IgD-negative memory B cell (primary cell): Measurements from ENCODE around the gene EPHA7. TPM values are rescaled to one million over a fixed set of nuclear protein-coding genes. Genes with fewer than 3 reads are reported as not detected.

Experiments
- H3K27ac Mint-ChIP-seq, 3 donors: one replicate each; pipeline ENCODE4 v1.8.0; 2020 to 2022; ENCODE audit warnings: mild to moderate bottlenecking in 3 of 3, mixed read lengths in 3 of 3, moderate library complexity in 1 of 3
- H3K27me3 Mint-ChIP-seq: one replicate; pipeline ENCODE4 v1.8.0; 2021; ENCODE audit warnings: mixed read lengths
- H3K36me3 Mint-ChIP-seq: one replicate; pipeline ENCODE4 v1.8.0; 2020; ENCODE audit warnings: mild to moderate bottlenecking, mixed read lengths
- H3K4me1 Mint-ChIP-seq, 3 donors: one replicate each; pipeline ENCODE4 v1.8.0; 2020 to 2022; ENCODE audit warnings: mixed read lengths in 3 of 3, mild to moderate bottlenecking in 1 of 3
- H3K4me3 Mint-ChIP-seq, 4 donors: one replicate each; pipeline ENCODE4 v1.8.0; 2020 to 2022; ENCODE audit warnings: mild to moderate bottlenecking in 4 of 4, mixed read lengths in 4 of 4, moderate library complexity in 3 of 4
- H3K9me3 Mint-ChIP-seq, 3 donors: one replicate each; pipeline ENCODE4 v1.8.0; 2020 to 2021; ENCODE audit warnings: mixed read lengths in 3 of 3, mild to moderate bottlenecking in 1 of 3
- polyA plus RNA-seq: library from polyadenylated mRNA; unstranded; fragments of 300-500 nt; fragmentation: Illumina TruSeq; gene quantifications from one replicate; pipeline ENCODE4 v1.2.3, GENCODE V29; 2021

EPHA7 gene
- not detected for polyA plus RNA-seq

DNA sequence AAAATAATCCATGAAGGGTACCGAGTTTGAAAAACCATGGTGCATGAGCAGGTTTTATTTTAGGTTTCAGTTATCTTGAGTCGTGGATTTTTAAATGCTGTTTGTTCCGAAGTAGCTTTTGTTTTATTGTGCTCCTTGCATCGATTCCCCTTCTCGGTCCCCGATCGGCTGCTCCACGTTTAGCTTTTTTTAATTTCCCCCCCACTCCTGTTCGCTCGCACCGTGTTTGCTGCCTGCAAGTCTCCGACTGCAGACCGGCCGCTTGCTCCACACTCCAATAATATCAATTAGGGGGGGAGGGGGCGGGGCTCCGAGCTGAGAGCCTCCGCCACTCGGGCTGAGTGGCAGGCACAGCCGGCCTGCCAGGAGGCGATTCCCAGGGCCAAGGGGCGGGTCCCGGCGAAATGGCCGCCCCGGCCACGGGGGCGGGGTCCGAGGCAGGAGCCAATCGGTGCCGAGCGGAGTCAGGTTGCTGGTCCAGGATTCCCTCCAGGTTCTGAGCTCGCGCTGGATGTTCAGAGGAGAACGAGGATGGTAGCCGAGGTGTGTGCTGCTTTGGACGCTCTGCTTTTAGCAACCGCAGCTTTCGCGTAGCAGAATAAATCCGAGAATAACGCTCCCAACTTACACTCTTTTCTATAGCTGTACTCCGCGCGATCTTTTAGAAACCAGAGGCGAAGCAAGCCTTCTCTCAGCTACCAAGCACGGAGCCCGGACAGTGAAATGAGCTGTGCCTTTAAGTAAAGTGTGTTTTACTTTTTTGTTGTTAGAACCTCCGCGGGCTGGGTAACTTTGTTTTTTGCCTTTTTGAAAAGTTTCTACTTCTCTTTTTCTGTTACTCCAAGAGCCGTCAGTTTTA is at the start of gene EPHA7:
Gene EPHA7 (minus strand): TSS at position 256 of the 859 bp plus-strand sequence. CDS start 218 bp downstream, at position 38.
- Mint-ChIP-seq H3K4me1 (peaks cover 6 to 13% (median 9%) of the 10 kb centered on the region in 3 donors), H3K27ac (no peak within 1 kb of the TSS), H3K27me3 (peaks cover 38% of the 10 kb centered on the region), H3K36me3 (peaks cover 4% of the 10 kb centered on the region), H3K9me3 (peaks cover 0 to 3% (median 0%) of the 10 kb centered on the region in 3 donors), H3K4me3 (peak within 1 kb of the TSS; percentile 58 to 87 (median 76))

DNA sequence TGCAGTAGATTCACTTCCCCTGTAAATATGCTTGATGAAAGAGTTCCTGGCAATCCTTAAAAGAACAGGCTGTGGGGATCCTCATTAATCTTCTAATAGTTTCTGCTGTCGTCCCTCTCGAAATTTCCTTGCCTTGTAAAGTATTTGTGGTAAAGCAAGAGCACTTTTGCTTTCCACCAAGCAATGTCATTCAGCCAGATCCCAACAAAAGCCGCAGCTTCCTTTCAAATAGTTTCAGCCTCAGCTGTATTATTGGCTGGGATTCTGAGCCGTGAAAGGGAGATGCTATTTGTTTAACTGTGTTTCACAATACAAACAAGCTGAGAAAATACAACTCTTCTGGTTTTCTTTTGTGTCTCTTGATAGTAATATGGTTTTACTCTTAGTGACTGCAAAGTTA is 48.9 kb upstream of the EPHA7 start:
- Mint-ChIP-seq H3K27me3 (no peaks in the 10 kb centered on the region), H3K4me1 (no peaks in the 10 kb centered on the region), H3K27ac (no peak overlapping the region), H3K9me3 (peaks cover 0 to 7% (median 0%) of the 10 kb centered on the region in 3 donors), H3K4me3 (no peak overlapping the region), H3K36me3 (no peaks in the 10 kb centered on the region)

DNA sequence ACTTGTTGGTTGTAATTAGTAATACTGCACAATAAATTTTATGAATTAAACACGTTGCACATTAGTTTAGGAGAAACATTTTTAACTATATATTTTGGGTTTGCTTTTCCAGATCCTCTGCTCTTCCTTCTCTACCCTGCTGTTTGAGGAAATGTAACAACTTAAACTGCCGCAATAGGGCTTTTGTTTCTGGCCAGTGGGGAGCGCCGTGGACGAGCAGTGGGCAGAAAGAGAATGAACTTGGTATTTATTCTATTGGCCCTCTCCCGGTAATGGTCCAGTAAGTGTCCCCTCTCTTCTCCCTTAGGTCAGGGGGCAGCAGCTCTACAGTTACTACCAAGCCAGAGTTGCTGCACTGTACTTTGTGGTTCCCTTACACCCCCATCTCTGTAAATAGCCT is 35.2 kb upstream of the EPHA7 start:
- Mint-ChIP-seq H3K4me3 (no peak overlapping the region), H3K27me3 (no peaks in the 10 kb centered on the region), H3K9me3 (peaks cover 1 to 19% (median 3%) of the 10 kb centered on the region in 3 donors), H3K36me3 (no peaks in the 10 kb centered on the region), H3K27ac (no peak overlapping the region), H3K4me1 (no peaks in the 10 kb centered on the region)

DNA sequence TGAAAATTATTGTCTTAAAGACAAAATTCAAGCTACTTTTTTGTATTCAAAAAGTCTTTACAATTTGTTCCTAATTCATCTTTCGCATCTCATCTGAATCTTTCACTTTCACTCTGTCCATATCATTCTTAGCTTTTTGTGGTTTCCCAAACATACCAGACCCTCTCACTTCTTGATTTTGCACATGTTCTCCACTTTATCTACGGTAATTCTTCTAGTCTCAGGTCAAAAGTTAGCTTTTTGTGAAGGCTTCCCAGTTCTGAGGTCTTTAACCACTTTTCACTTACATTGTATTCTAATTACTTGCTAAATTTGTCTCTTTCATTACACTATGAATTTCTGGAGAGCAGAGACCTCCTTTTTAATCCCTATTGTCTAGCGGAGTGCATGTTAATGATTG is 34.6 kb upstream of the EPHA7 start:
- H3K4me1 Mint-ChIP-seq, result no peaks in the 10 kb centered on the region
- no peaks in the 10 kb centered on the region for H3K36me3 Mint-ChIP-seq
- no peak overlapping the region for H3K4me3 Mint-ChIP-seq
- H3K27me3 Mint-ChIP-seq, result no peaks in the 10 kb centered on the region
- no peak overlapping the region for H3K27ac Mint-ChIP-seq
- peaks cover 1 to 16% (median 3%) of the 10 kb centered on the region in 3 donors for H3K9me3 Mint-ChIP-seq

GRCh38 chr6:93447874-93448273 is 28.5 kb upstream of the EPHA7 start:
- H3K27ac Mint-ChIP-seq, result no peak overlapping the region

GRCh38 chr6:93437491-93437890 is 18.1 kb upstream of the EPHA7 start:
- Mint-ChIP-seq H3K36me3 (no peaks in the 10 kb centered on the region), H3K27me3 (no peaks in the 10 kb centered on the region)

More at GRCh38 chr6:93447874-93448273, 28.5 kb upstream of the EPHA7 start:
- Mint-ChIP-seq H3K27me3 (no peaks in the 10 kb centered on the region), H3K4me3 (no peak overlapping the region), H3K9me3 (peaks cover 0 to 12% (median 2%) of the 10 kb centered on the region in 3 donors), H3K36me3 (no peaks in the 10 kb centered on the region), H3K4me1 (no peaks in the 10 kb centered on the region)

DNA sequence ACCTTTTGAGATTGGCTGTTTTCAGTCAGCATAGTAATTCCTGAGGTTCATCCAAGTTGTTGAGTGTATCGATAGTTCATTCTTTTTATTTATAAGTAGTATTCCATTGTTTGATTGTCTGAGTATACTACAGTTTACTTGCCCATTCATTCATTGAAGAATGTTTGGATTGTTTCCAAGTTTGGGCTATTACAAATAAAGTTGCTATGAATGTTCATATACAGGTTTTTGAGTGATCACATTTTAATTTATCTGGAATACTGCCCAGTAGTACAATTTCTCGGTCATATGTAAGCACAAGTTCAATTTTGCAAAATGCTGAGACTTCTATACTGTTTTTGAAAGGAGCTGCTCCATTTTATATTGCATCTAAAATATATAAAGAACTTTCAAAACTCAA is 14.2 kb upstream of the EPHA7 start:
- Mint-ChIP-seq H3K27me3 (no peaks in the 10 kb centered on the region), H3K4me1 (peaks cover 0 to 2% (median 0%) of the 10 kb centered on the region in 3 donors), H3K9me3 (peaks cover 2 to 10% (median 4%) of the 10 kb centered on the region in 3 donors), H3K4me3 (no peak overlapping the region), H3K27ac (no peak overlapping the region), H3K36me3 (no peaks in the 10 kb centered on the region)

More at GRCh38 chr6:93437491-93437890, 18.1 kb upstream of the EPHA7 start:
- Mint-ChIP-seq H3K4me1 (peaks cover 0 to 2% (median 0%) of the 10 kb centered on the region in 3 donors), H3K9me3 (peaks cover 4 to 10% (median 6%) of the 10 kb centered on the region in 3 donors), H3K4me3 (no peak overlapping the region), H3K27ac (no peak overlapping the region)

GRCh38 chr6:93424303-93425064 is 5.1 kb upstream of the EPHA7 start:
- Mint-ChIP-seq H3K27ac (no peak overlapping the region), H3K4me3 (no peak overlapping the region), H3K4me1 (peaks cover 0 to 3% (median 2%) of the 10 kb centered on the region in 3 donors), H3K27me3 (peaks cover 11% of the 10 kb centered on the region), H3K36me3 (peaks cover 4% of the 10 kb centered on the region), H3K9me3 (peaks cover 0 to 4% (median 2%) of the 10 kb centered on the region in 3 donors)

GRCh38 chr6:93423542-93423941 is 4.2 kb upstream of the EPHA7 start:
- Mint-ChIP-seq H3K36me3 (peaks cover 4% of the 10 kb centered on the region), H3K4me1 (peaks cover 0 to 7% (median 5%) of the 10 kb centered on the region in 3 donors), H3K9me3 (peaks cover 0 to 4% (median 2%) of the 10 kb centered on the region in 3 donors), H3K27me3 (peaks cover 18% of the 10 kb centered on the region), H3K27ac (no peak overlapping the region), H3K4me3 (no peak overlapping the region)

GRCh38 chr6:93420163-93420795 is 920 bp upstream of the EPHA7 start:
- H3K4me3 Mint-ChIP-seq, result peak overlapping the region; percentile 17 to 58 (median 50)
- H3K36me3 Mint-ChIP-seq, result peaks cover 4% of the 10 kb centered on the region
- peaks cover 37% of the 10 kb centered on the region for H3K27me3 Mint-ChIP-seq
- H3K4me1 Mint-ChIP-seq, result peaks cover 6 to 13% (median 9%) of the 10 kb centered on the region in 3 donors
- H3K9me3 Mint-ChIP-seq, result peaks cover 0 to 3% (median 0%) of the 10 kb centered on the region in 3 donors
- H3K27ac Mint-ChIP-seq, result no peak overlapping the region

- peaks cover 0 to 3% (median 0%) of the 10 kb centered on the region in 3 donors for H3K9me3 Mint-ChIP-seq
- no peak overlapping the region for H3K27ac Mint-ChIP-seq
- H3K4me3 Mint-ChIP-seq, result peak overlapping the region; percentile 58 to 87 (median 76)
- H3K27me3 Mint-ChIP-seq, result peaks cover 40% of the 10 kb centered on the region
- peaks cover 6 to 13% (median 9%) of the 10 kb centered on the region in 3 donors for H3K4me1 Mint-ChIP-seq
- H3K36me3 Mint-ChIP-seq, result peaks cover 4% of the 10 kb centered on the region
Observed at GRCh38 chr6:93418408-93419303, 703 bp downstream of the EPHA7 start.

- peaks cover 0 to 3% (median 0%) of the 10 kb centered on the region in 3 donors for H3K9me3 Mint-ChIP-seq
- peaks cover 4% of the 10 kb centered on the region for H3K36me3 Mint-ChIP-seq
- peak overlapping the region in 1 of 3 donors; percentile 2 for H3K27ac Mint-ChIP-seq
- H3K4me1 Mint-ChIP-seq, result peaks cover 6 to 13% (median 9%) of the 10 kb centered on the region in 3 donors
- peaks cover 40% of the 10 kb centered on the region for H3K27me3 Mint-ChIP-seq
- H3K4me3 Mint-ChIP-seq, result peak overlapping the region in 1 of 4 donors; percentile 67
Observed at GRCh38 chr6:93418033-93418407, 1.3 kb downstream of the EPHA7 start.

DNA sequence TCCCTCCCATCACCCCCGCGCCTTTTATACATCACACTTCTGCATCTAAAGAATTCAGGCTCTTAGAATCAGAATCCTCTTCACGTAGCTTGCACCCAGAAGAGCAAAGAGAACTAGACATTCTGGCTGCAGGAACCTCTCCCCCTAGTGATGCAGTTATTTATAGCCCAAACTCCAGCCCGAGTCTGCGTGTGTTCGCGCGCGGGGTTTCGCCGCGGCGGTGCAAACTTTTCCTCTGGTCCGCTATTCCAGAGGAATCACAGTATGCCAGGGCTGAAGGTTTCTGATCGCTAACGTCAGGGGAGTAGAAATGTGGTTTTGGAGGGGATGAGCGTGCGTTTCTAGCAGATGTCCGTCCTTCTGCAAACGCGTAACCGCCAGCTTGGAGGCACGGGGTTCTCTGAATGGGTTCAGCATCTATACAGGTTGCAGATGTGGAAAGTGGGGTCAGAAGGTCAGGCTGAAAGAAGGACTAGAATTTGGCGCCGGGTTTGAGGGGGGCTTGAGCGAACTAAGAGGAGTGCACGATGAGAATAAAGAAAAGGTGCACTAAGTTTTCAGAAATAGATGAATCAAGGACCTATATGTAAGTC is 1.8 kb downstream of the EPHA7 start:
- peaks cover 0 to 3% (median 0%) of the 10 kb centered on the region in 3 donors for H3K9me3 Mint-ChIP-seq
- H3K27me3 Mint-ChIP-seq, result peaks cover 40% of the 10 kb centered on the region
- H3K27ac Mint-ChIP-seq, result peak overlapping the region in 1 of 3 donors; percentile 2
- H3K36me3 Mint-ChIP-seq, result peaks cover 4% of the 10 kb centered on the region
- peak overlapping the region; percentile 7 to 67 (median 52) for H3K4me3 Mint-ChIP-seq
- H3K4me1 Mint-ChIP-seq, result peaks cover 6 to 13% (median 9%) of the 10 kb centered on the region in 3 donors
